Lung (tissue), 12 donors: ENCODE results near the gene FYCO1. TPM values are rescaled to one million over a fixed set of nuclear protein-coding genes. Genes with fewer than 3 reads are reported as not detected.

Source experiments
- ATAC-seq: fragments of 200-7000 bp; cut with Tn5 transposase; one replicate; pipeline ENCODE4 v1.9.1; 2020; ENCODE audit warnings: moderate number of reproducible peaks; ENCODE audit not compliant: insufficient read depth, low FRiP score
- DNase-seq, 3 donors: peaks; one replicate each; pipeline ENCODE4 v3.0.0-alpha.2; 2013 to 2017
- H3K27ac ChIP-seq, 2 donors: one replicate each; pipeline ENCODE4 v1.5.1; 2013; ENCODE audit warnings: mild to moderate bottlenecking in 2 of 2, moderate library complexity in 2 of 2, control low read depth in 1 of 2, inconsistent platforms in 1 of 2, low read depth in 1 of 2, low read length in 1 of 2
- H3K27me3 ChIP-seq, 3 donors: one replicate each; pipeline ENCODE4 v1.5.1; 2013; ENCODE audit warnings: low read length in 2 of 3; ENCODE audit not compliant: control insufficient read depth in 3 of 3, insufficient read depth in 3 of 3
- H3K36me3 ChIP-seq, 4 donors: one replicate each; pipeline ENCODE4 v1.5.1; 2013; ENCODE audit warnings: low read length in 4 of 4, mild to moderate bottlenecking in 1 of 4, moderate library complexity in 1 of 4; ENCODE audit not compliant: control insufficient read depth in 4 of 4, insufficient read depth in 4 of 4
- H3K4me1 ChIP-seq, 5 donors: one replicate each; pipeline ENCODE4 v1.5.1; 2013; ENCODE audit warnings: low read length in 5 of 5, mild to moderate bottlenecking in 2 of 5, moderate library complexity in 1 of 5; ENCODE audit not compliant: control insufficient read depth in 5 of 5, insufficient read depth in 5 of 5
- H3K4me3 ChIP-seq: one replicate; pipeline ENCODE4 v1.5.1; 2013; ENCODE audit warnings: mild to moderate bottlenecking, control low read depth, moderate library complexity
- H3K9ac ChIP-seq, 2 donors: one replicate each; pipeline ENCODE4 v1.5.1; 2013; ENCODE audit warnings: low read length in 2 of 2, control low read depth in 1 of 2; ENCODE audit not compliant: insufficient read depth in 1 of 2
- H3K9me3 ChIP-seq, 4 donors: one replicate each; pipeline ENCODE4 v1.5.1; 2013; ENCODE audit warnings: low read length in 3 of 4, mild to moderate bottlenecking in 1 of 4, moderate library complexity in 1 of 4; ENCODE audit not compliant: control insufficient read depth in 4 of 4, insufficient read depth in 3 of 4
- CTCF ChIP-seq: IDR thresholded peaks from 2 replicates; pipeline ENCODE4 v1.5.1; 2012; ENCODE audit warnings: mild to moderate bottlenecking; ENCODE audit errors: control extremely low read depth, extremely low read depth
- WGBS, 2 donors: extraction: QIAGEN DNeasy Blood & Tissue Kit; methylation state at CpG; one replicate each; pipeline ENCODE4 v1.1.7; 2013; 5-methylcytosine and 5-hydroxymethylcytosine counted together
- polyA plus RNA-seq, 2 donors: library from polyadenylated mRNA; stranded (reverse); fragments of 200-250 nt; gene quantifications; one replicate each; pipeline ENCODE4 v1.2.1, GENCODE V29; 2013
- total RNA-seq, 2 donors: library from RNA; depleted of rRNA in 1 of 2; stranded (reverse); fragments of >200 nt in 1 of 2; gene quantifications; one replicate each; pipeline ENCODE4 v1.2.1, GENCODE V29; 2014 to 2021
- donor health status: control.
- donor health status: control.
- donor health status: Bipolar disorder and iron deficiency.
- donor health status: healthy.
- donor health status: DM: yes; HTN: yes; CAD: no.

The FYCO1 gene
- total and polyA plus RNA-seq, 4 donors, result 11.3 to 38.7 (median 23.2) TPM

- DNase-seq, result no peak
- WGBS, 2 donors, result 75 to 81% methylated on average over 4 of the region's 4 CpGs
- Histone ChIP-seq H3K9me3 (no peaks in the 10 kb centered on the region), H3K4me1 (peaks cover 0 to 16% (median 0%) of the 10 kb centered on the region in 5 donors), H3K9ac (no peak overlapping the region), H3K36me3 (peaks cover 25 to 61% (median 37%) of the 10 kb centered on the region in 4 donors), H3K27me3 (no peaks in the 10 kb centered on the region), H3K27ac (no peak overlapping the region), H3K4me3 (no peak overlapping the region)
- ATAC-seq, result no peak
- TF ChIP-seq CTCF, result no peak
Measured at GRCh38 chr3:45952456-45952855, 43.2 kb downstream of the FYCO1 start.

GRCh38 chr3:45951946-45952345 lies 43.7 kb downstream of the FYCO1 start:
- ATAC-seq (no peak), DNase-seq (no peak)
- Histone ChIP-seq H3K9ac (no peak overlapping the region), H3K27me3 (no peaks in the 10 kb centered on the region), H3K4me3 (no peak overlapping the region), H3K36me3 (peaks cover 29 to 64% (median 40%) of the 10 kb centered on the region in 4 donors), H3K4me1 (peaks cover 0 to 14% (median 0%) of the 10 kb centered on the region in 5 donors), H3K9me3 (no peaks in the 10 kb centered on the region), H3K27ac (no peak overlapping the region)
- 91 to 96% methylated on average over 6 of the region's 6 CpGs for WGBS, 2 donors
- TF ChIP-seq CTCF, result no peak

GRCh38 chr3:45950686-45951600 lies 44.7 kb downstream of the FYCO1 start:
- Histone ChIP-seq H3K4me1 (peaks cover 0 to 14% (median 0%) of the 10 kb centered on the region in 5 donors), H3K27me3 (no peaks in the 10 kb centered on the region), H3K4me3 (no peak overlapping the region), H3K36me3 (peaks cover 31 to 67% (median 43%) of the 10 kb centered on the region in 4 donors), H3K27ac (no peak overlapping the region), H3K9ac (no peak overlapping the region), H3K9me3 (no peaks in the 10 kb centered on the region)
- no peak for TF ChIP-seq CTCF
- DNase-seq, result no peak
- 93 to 96% methylated on average over 6 of the region's 6 CpGs for WGBS, 2 donors
- peak; percentile 39 for ATAC-seq
